GM12878 (cell line): ENCODE results near the gene BMP2K. TPM values are rescaled to one million over a fixed set of nuclear protein-coding genes. Genes with fewer than 3 reads are reported as not detected.

ENCODE experiments used
- BMI1 ChIP-seq: fragments of 450-650 bp; IDR thresholded peaks from 2 replicates; pipeline ENCODE4 v1.6.1; 2016; ENCODE audit warnings: mild to moderate bottlenecking, moderate library complexity, borderline replicate concordance
- ETV6 ChIP-seq, 2 experiments: fragments of 450-650 bp in 1 of 2; IDR thresholded peaks in 1 of 2; conservative IDR thresholded peaks in 1 of 2; 2 replicates each; pipeline ENCODE4 v1.6.1; 2014; ENCODE audit warnings: antibody characterized with exemption in 1 of 2, borderline replicate concordance in 1 of 2, low read depth in 1 of 2, mild to moderate bottlenecking in 1 of 2, moderate library complexity in 1 of 2
- HDAC6 ChIP-seq: fragments of 200-600 bp; sonication (generic); IDR thresholded peaks from one replicate; pipeline ENCODE4 v1.8.0; 2017; ENCODE audit warnings: antibody characterized with exemption; ENCODE audit not compliant: unreplicated experiment
- MAX ChIP-seq: IDR thresholded peaks from 2 replicates; pipeline ENCODE4 v1.6.1; 2012; ENCODE audit warnings: low read depth, low read length, improper control_type of control experiment
- NR2C2 ChIP-seq: IDR thresholded peaks from 2 replicates; pipeline ENCODE4 v1.6.1; 2011; ENCODE audit warnings: borderline replicate concordance, low read depth; ENCODE audit not compliant: control insufficient read depth, insufficient read length
- RAD51 ChIP-seq: fragments of 450-650 bp; IDR thresholded peaks from 2 replicates; pipeline ENCODE4 v1.6.1; 2016; ENCODE audit warnings: moderate library complexity, mild to moderate bottlenecking, inconsistent platforms
- RBBP5 ChIP-seq: fragments of 200-600 bp; sonication (generic); conservative IDR thresholded peaks from 2 replicates; pipeline ENCODE4 v1.6.1; 2016
- SMARCA5 ChIP-seq: fragments of 450-650 bp; IDR thresholded peaks from 2 replicates; pipeline ENCODE4 v1.6.1; 2017; ENCODE audit warnings: mild to moderate bottlenecking
- SRF ChIP-seq, 2 experiments: IDR thresholded peaks; 2 replicates each; pipeline ENCODE4 v1.6.1; 2011; ENCODE audit warnings: low read depth in 2 of 2, low read length in 2 of 2, mild to moderate bottlenecking in 1 of 2, moderate library complexity in 1 of 2
- TCF7 ChIP-seq: IDR thresholded peaks from 2 replicates; pipeline ENCODE4 v1.6.1; 2014; ENCODE audit warnings: antibody characterized with exemption, borderline replicate concordance
- YY1 ChIP-seq: IDR thresholded peaks from 2 replicates; pipeline ENCODE4 v1.6.1; 2011; ENCODE audit warnings: low read depth, mild to moderate bottlenecking, low read length
- ZBTB11 ChIP-seq: fragments of 450-650 bp; formaldehyde crosslinking; IDR thresholded peaks from 2 replicates; pipeline ENCODE4 v1.5.0; 2022; ENCODE audit warnings: mild to moderate bottlenecking, missing genetic modification characterization
- ZNF24 ChIP-seq: fragments of 450-650 bp; IDR thresholded peaks from 2 replicates; pipeline ENCODE4 v1.6.1; 2017; ENCODE audit warnings: antibody characterized with exemption, mild to moderate bottlenecking
- polyA plus RNA-seq, 11 experiments: library from polyadenylated mRNA; depleted of rRNA in 4 of 11; unstranded in 6 of 11; stranded (reverse) in 5 of 11; fragments of >200 nt; fragmentation: Nextera tagmentation in 4 of 11; fragmentation: Illumina TruSeq in 1 of 11; extraction: Ambion mirVana in 4 of 11; extraction: Trizol in 1 of 11; gene quantifications; 1 replicate in 1 of 11; 2 replicates in 10 of 11; pipeline versions ENCODE4 v1.2.1 to v1.2.3, GENCODE V29; 2011 to 2016; ENCODE audit warnings: inconsistent platforms in 2 of 11, missing spikeins in 2 of 11, low read depth in 1 of 11
- total RNA-seq, 4 experiments: library from RNA; depleted of rRNA in 3 of 4; stranded (reverse); fragments of >200 nt in 3 of 4; fragmentation: Illumina TruSeq in 1 of 4; extraction: Trizol in 1 of 4; gene quantifications; 2 replicates each; pipeline versions ENCODE4 v1.2.1 to v1.2.3, GENCODE V29; 2013 to 2021
- TF ChIP-seq, protein P1 (sequence below): fragments of 450-650 bp; IDR thresholded peaks from 2 replicates; pipeline ENCODE4 v1.6.1; 2016; ENCODE audit warnings: mild to moderate bottlenecking

The BMP2K gene
- total and polyA plus RNA-seq, 10 of the 15 experiments (the other 5 are each of a cell fraction or from before 2014, with no cell fraction given) = 3.3 to 84.6 (median 24.8) TPM

- TF ChIP-seq MAX (no peak), ZNF24 (no peak), TCF7 (no peak), RBBP5 (no peak), NR2C2 (no peak), ZBTB11 (CRISPR knock-in tag) (no peak), YY1 (no peak), ETV6 (conservative IDR thresholded peaks at IDR 0.05 in 1 of 2, IDR thresholded peaks at IDR 0.05 in 1 of 2; ENCODE audit: borderline replicate concordance in 1 of 2, low read depth in 1 of 2) (no peak), RAD51 (no peak), HDAC6 (no peak), SRF (IDR thresholded peaks at IDR 0.05; ENCODE audit: low read depth in 2 of 2, low read length in 2 of 2) (no peak), BMI1 (no peak), SMARCA5 (no peak)
- TF ChIP-seq, protein P1, sequence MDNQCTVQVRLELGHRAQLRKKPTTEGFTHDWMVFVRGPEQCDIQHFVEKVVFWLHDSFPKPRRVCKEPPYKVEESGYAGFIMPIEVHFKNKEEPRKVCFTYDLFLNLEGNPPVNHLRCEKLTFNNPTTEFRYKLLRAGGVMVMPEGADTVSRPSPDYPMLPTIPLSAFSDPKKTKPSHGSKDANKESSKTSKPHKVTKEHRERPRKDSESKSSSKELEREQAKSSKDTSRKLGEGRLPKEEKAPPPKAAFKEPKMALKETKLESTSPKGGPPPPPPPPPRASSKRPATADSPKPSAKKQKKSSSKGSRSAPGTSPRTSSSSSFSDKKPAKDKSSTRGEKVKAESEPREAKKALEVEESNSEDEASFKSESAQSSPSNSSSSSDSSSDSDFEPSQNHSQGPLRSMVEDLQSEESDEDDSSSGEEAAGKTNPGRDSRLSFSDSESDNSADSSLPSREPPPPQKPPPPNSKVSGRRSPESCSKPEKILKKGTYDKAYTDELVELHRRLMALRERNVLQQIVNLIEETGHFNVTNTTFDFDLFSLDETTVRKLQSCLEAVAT = no peak
- TF ChIP-seq, all 136 proteins: peak for 0
Observed at GRCh38 chr4:78726546-78726945, 49.6 kb upstream of the BMP2K start (continued).
